HG03457 (cell line): ENCODE results near the gene MPI.
"Not testable (repeated sequence)": the region's sequence is repeated elsewhere in the genome, so short reads cannot be mapped to it uniquely, and the experiment has no call there.

Experiments used
- ATAC-seq: cut with Tn5 transposase; IDR thresholded peaks from one replicate; pipeline ENCODE4 v1.9.1; 2021; ENCODE audit warnings: moderate number of reproducible peaks; ENCODE audit not compliant: unreplicated experiment

The MPI gene

GRCh38 chr15:74863239-74864056, 26.4 kb upstream of the MPI start:
- no peak for ATAC-seq

- ATAC-seq = no peak
Observed at GRCh38 chr15:74864296-74864695, 25.5 kb upstream of the MPI start.

GRCh38 chr15:74865316-74865715, 24.5 kb upstream of the MPI start:
- no peak for ATAC-seq

GRCh38 chr15:74866090-74866489, 23.8 kb upstream of the MPI start:
- ATAC-seq = no peak

- no peak for ATAC-seq
Observed at GRCh38 chr15:74867466-74868038, 22.3 kb upstream of the MPI start.

GRCh38 chr15:74868059-74868458, 21.8 kb upstream of the MPI start:
- no peak for ATAC-seq

GRCh38 chr15:74869372-74869725, 20.5 kb upstream of the MPI start:
- no peak for ATAC-seq

GRCh38 chr15:74869726-74870407, 20.0 kb upstream of the MPI start:
- peak; percentile 39 for ATAC-seq

- no peak for ATAC-seq
Observed at GRCh38 chr15:74870436-74871215, 19.2 kb upstream of the MPI start.

- no peak for ATAC-seq
Observed at GRCh38 chr15:74872702-74873035, 17.2 kb upstream of the MPI start.

GRCh38 chr15:74873036-74873755, 16.6 kb upstream of the MPI start, which contains the start of gene SCAMP2:
Gene SCAMP2 (minus strand): TSS chr15:74873365. CDS start chr15:74873255, 110 bp downstream.
- peak; percentile 71 for ATAC-seq

GRCh38 chr15:74873756-74874424, 16.0 kb upstream of the MPI start:
- ATAC-seq = no peak

GRCh38 chr15:74878273-74878672, 11.6 kb upstream of the MPI start:
- ATAC-seq = no peak

- ATAC-seq = no peak
Observed at GRCh38 chr15:74882528-74882927, 7.3 kb upstream of the MPI start.

GRCh38 chr15:74884428-74885223, 5.2 kb upstream of the MPI start:
- ATAC-seq = no peak

- ATAC-seq = no peak
Observed at GRCh38 chr15:74885461-74885860, 4.4 kb upstream of the MPI start.

GRCh38 chr15:74887537-74888193, 2.2 kb upstream of the MPI start:
- not testable (repeated sequence) for ATAC-seq

- no peak for ATAC-seq
Observed at GRCh38 chr15:74888716-74889115, 1.1 kb upstream of the MPI start.

- no peak for ATAC-seq
Observed at GRCh38 chr15:74889390-74889882, 406 bp upstream of the MPI start.
